ENCODE data around the gene SERPINH1. TPM values are rescaled to one million over a fixed set of nuclear protein-coding genes. Genes with fewer than 3 reads are reported as not detected.

The SERPINH1 gene
- total RNA-seq, 1 donor from 2014 or later: 24.1 TPM

DNA sequence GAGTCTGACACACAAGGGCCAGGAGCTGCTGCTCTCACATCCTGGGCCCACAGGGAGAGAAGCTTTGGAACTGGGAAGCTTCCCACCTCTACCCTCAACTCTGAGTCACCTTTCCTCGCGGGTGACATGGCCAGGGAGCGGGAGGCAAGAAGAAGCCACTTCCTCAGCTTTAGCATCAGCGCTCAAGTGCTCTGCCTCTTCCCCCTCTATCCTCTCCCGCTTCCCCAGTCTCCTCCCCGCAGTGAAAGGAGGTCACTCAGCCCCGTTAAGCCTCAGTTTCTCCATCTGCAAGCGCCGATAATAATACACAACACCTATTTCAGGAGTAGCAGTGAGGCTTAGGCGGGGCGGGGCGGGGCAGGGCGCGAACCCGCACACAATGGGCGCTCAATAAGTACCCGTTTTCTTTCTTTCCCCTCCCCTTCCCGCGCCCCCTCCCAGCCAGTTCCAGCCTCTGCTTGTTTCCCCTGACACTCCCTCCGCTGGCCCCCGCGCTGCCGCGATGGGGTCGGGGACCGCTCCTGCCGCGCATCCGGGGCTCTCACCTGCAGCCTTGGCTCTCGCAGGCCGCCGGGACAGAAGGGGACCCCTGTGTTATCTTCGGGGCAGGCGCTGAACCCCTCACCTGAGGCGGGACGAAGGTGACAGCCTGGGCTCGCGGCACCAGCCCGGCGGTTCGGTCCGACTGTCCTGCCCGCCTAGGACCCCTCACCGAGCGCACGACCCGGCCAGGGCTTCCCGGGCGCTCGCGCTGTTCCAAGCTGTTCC lies 37.2 kb upstream of the SERPINH1 start:
- no peak for DNase-seq (ENCODE audit: low spot score)

DNA sequence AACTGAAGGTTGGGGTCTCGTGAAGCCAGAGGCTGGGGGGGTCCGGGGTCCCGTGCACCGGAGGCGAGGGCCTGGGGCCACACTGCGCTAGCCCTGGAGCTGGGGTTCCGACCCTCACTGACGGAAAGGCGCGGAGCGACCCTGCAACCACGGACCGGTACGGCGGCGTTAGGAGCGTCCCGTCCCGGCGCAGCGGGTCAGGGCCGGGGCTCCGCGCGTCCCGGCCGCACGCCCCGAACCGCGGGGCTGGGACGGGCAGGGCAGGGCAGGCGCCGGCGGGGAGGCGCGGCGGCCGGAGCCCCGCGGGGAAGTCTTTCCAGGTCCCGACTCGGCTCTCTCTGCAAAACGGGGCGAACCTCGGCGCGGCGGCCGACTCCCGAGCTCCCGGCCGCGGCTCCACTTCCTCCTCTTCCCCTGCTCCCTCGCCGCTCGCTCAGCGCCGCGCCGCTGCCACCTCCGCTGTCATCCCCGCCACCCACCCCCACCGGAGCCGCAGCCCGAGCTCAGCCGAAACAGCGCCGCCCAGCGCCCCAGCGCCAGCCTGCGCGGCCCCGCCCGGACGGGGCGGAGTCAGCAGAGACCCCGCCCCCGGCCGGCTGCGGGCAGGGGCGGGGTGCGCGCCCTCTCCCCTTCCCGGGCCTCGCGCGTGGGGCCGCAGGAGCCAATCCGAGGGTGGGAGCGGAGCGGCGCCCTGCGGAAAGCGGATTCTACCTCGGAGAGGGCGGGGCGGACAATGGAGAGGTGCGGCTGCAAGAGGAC lies 36.4 kb upstream of the SERPINH1 start, which contains the start of gene GDPD5:
Gene GDPD5 (minus strand): TSS at position 509 of the 759 bp plus-strand sequence. CDS start 48,206 bp downstream, outside the sequence.
- intact Hi-C loops (cut with micrococcal nuclease): loop anchor here (1.0 to 2.0 kb wide), 4 partner anchors 33 to 126 kb away; partner anchors contain the start of genes RPS3 and SERPINH1

More for the DNA sequence above, 37.2 kb upstream of the SERPINH1 start:
- Mint-ChIP-seq H3K9me3 (no peaks in the 10 kb centered on the region), H3K4me1 (ENCODE audit: low read depth) (peaks cover 17% of the 10 kb centered on the region), H3K27me3 (ENCODE audit: insufficient read depth) (peaks cover 27% of the 10 kb centered on the region), H3K4me3 (peak overlapping the region; percentile 82), H3K27ac (no peak overlapping the region), H3K36me3 (ENCODE audit: low read depth) (no peaks in the 10 kb centered on the region)
- intact Hi-C loops (cut with micrococcal nuclease): loop anchor here (2.0 kb wide), 2 partner anchors 32 to 50 kb away; no protein-coding TSS in a partner anchor

DNA sequence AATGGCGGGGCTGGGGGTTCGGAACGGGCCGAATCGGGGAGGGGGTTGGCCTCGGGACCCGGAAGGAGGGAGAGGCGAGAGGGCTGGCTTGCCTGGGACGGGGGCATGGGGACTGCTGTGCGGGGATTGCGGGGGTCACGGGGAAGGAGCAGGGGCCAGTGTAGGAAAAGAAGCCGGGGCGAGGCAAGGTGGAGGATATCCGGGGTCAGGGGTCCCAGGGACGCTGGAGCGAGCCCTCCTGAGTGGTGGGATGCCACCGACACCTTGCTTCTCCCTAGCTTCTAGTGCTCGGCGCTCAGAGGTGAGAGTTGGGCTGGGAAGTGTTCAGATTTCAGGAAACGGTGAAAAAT lies 35.9 kb upstream of the SERPINH1 start:
- H3K4me3 Mint-ChIP-seq: peak overlapping the region; percentile 81
- H3K36me3 Mint-ChIP-seq (ENCODE audit: low read depth): no peaks in the 10 kb centered on the region
- peak overlapping the region; percentile 10 for H3K27ac Mint-ChIP-seq
- H3K4me1 Mint-ChIP-seq (ENCODE audit: low read depth): peaks cover 17% of the 10 kb centered on the region
- H3K27me3 Mint-ChIP-seq (ENCODE audit: insufficient read depth): peaks cover 27% of the 10 kb centered on the region
- DNase-seq (ENCODE audit: low spot score): no peak
- no peaks in the 10 kb centered on the region for H3K9me3 Mint-ChIP-seq
- intact Hi-C loops (cut with micrococcal nuclease): loop anchor here (1.0 kb wide), 2 partner anchors 36 to 127 kb away; partner anchors contain the start of genes RPS3 and SERPINH1

More for the DNA sequence above, 36.4 kb upstream of the SERPINH1 start, which contains the start of gene GDPD5:
- DNase-seq (ENCODE audit: low spot score): peak; percentile 88
- Mint-ChIP-seq H3K4me3 (peak within 1 kb of the TSS; percentile 82), H3K36me3 (ENCODE audit: low read depth) (no peaks in the 10 kb centered on the region), H3K27me3 (ENCODE audit: insufficient read depth) (peaks cover 27% of the 10 kb centered on the region), H3K4me1 (ENCODE audit: low read depth) (peaks cover 17% of the 10 kb centered on the region), H3K9me3 (no peaks in the 10 kb centered on the region), H3K27ac (peak within 1 kb of the TSS; percentile 10)

DNA sequence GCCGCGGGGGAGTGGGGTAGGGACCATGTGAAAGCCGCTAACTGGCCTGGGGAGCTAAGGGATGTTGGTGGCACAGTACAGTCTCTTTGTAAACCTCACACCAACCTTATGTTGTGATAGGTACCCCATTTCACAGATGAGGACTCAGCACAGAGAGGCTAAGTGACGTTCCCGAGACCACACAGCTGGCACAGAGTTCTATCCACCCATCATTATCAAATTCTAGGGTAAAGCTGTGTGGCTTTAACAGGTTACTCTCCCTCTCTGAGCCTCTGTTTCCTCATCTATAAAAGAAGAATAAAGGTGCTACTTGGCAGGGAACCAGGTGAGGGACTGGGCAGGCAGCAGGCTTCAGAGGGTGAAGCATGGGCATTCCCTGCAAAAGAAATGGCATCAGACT lies 34.9 kb upstream of the SERPINH1 start:
- Mint-ChIP-seq H3K27me3 (ENCODE audit: insufficient read depth) (peaks cover 27% of the 10 kb centered on the region), H3K4me3 (peak overlapping the region; percentile 81), H3K36me3 (ENCODE audit: low read depth) (no peaks in the 10 kb centered on the region), H3K4me1 (ENCODE audit: low read depth) (peaks cover 26% of the 10 kb centered on the region), H3K9me3 (no peaks in the 10 kb centered on the region), H3K27ac (no peak overlapping the region)
- intact Hi-C loops (cut with micrococcal nuclease): no loop called here
- DNase-seq (ENCODE audit: low spot score): no peak

DNA sequence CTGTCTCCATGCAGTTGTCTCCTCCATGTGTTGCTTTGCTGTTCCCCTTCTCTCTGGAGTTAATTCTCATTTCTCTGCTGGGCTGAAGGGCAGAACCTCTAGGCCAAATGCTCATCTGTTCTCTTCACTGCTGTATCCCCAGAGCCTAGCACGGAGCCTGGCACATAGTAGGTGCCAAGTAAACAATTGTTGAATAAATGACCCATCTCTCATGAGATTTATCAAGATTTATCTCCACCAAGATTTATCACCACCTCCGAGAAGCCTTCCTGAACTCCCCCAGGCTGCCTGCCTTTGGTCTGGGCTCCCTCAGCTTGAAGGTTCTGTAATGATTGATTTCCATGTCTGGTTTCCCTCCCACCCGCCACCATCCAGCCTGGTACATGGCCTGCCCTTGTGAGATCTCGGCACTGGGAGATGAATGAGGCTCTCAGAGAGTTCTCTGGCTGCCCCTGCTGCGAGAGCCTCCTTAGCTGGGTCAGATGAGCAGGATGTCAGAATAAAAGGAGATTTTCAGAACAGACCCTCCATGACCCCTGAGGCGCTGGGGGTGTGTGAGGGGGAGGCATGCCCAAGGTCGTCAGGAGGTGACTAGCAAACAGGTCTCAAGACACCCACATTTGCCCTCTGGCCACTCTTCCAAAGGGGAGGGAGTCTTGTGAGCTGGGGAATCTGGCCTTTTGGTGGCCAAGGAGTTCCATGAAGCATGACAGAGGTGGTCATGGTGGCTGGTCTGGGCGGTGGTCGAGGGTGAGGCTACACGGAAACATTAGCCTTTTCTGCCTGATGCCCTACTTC lies 33.9 kb upstream of the SERPINH1 start:
- no peaks in the 10 kb centered on the region for H3K9me3 Mint-ChIP-seq
- H3K4me1 Mint-ChIP-seq (ENCODE audit: low read depth): peaks cover 30% of the 10 kb centered on the region
- H3K4me3 Mint-ChIP-seq: peak overlapping the region; percentile 64
- peaks cover 27% of the 10 kb centered on the region for H3K27me3 Mint-ChIP-seq (ENCODE audit: insufficient read depth)
- no peak for DNase-seq (ENCODE audit: low spot score)
- no peaks in the 10 kb centered on the region for H3K36me3 Mint-ChIP-seq (ENCODE audit: low read depth)
- intact Hi-C loops (cut with micrococcal nuclease): no loop called here
- no peak overlapping the region for H3K27ac Mint-ChIP-seq

DNA sequence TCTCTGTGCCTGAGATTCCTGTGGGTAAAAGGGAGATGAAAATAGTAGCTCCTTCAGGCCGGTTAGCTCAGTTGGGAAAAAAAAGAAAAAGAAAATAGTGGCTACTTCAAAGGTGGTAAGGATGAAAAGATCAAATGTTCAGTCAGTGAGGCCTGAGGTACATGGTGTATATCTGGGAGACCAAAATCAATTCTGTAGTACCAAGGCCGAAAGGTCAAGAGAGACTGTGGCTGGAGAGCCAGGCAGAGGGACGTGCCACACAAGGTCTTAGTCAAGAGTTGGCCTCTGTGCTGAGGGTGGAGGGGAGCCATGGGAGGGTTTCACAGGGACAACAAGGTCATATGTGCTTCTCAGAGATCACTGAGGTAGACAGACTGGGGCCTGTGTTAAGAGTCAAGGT lies 31.5 kb upstream of the SERPINH1 start:
- no peak for DNase-seq (ENCODE audit: low spot score)
- H3K9me3 Mint-ChIP-seq: no peaks in the 10 kb centered on the region
- H3K36me3 Mint-ChIP-seq (ENCODE audit: low read depth): no peaks in the 10 kb centered on the region
- intact Hi-C loops (cut with micrococcal nuclease): loop anchor here (5.0 to 10.0 kb wide), 2 partner anchors 248 to 386 kb away; no protein-coding TSS in a partner anchor
- H3K27ac Mint-ChIP-seq: peak overlapping the region; percentile 37
- H3K4me1 Mint-ChIP-seq (ENCODE audit: low read depth): peaks cover 21% of the 10 kb centered on the region
- peaks cover 20% of the 10 kb centered on the region for H3K27me3 Mint-ChIP-seq (ENCODE audit: insufficient read depth)
- H3K4me3 Mint-ChIP-seq: no peak overlapping the region

DNA sequence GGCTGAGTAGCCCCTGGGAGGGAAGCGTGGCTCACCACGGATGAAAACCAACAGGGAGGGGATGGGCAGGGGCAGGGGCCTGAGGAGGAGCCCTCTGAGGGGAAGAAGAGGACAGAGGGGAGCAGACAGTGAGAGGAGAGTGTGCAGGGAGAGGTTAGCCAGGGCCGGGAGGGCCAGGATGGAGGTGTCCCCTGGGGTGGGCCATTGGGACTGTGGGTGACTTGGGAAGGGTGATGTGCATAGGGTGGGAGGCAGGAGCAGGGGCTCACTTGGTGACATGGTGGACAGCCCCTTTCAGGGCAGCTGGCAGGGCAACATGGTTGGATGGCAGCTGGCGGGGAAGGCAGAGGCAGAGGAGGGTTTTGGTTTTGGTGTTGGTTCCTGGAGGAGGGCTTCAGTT lies 30.7 kb upstream of the SERPINH1 start:
- no peak for DNase-seq (ENCODE audit: low spot score)
- no peak overlapping the region for H3K27ac Mint-ChIP-seq
- no peak overlapping the region for H3K4me3 Mint-ChIP-seq

DNA sequence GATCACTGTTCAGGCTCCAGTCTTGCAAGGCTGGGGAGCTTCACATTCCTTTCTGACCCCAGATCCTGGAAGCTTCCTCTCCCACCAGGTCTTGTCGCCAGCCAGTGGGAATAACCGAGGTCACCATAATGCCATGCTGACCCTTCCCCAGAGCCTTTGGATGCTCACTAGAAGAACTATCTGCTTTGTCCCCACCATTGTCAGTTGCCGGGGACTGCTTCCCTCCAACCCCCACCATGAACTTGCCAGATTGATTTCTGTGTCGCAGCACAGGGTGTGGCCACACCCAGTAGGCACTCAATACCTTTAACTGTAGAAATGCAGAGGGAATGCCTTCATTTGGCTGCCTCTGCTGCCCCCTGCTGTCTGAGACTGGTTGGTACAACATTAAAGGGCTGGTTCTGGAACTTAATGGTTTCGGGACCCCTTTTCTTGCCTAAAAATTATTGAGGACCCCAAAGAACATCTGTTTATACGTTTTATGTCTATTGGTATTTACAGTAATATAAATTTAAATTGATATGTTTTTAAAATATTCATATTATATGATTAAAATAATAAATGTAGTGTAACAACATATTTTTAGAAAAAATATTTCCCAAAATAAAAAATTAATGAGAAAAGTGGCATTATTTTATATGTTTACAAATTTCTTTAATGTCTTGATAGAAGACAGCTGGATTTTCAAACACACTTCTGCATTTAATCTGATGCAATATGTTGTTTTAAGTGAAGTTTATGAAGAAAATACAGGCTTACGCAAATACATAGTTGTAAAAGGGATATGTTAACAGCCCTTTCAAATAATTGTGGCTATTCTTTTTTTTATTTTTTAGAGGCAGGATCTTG lies 29.6 kb upstream of the SERPINH1 start:
- peak; percentile 74 for DNase-seq (ENCODE audit: low spot score)
- Mint-ChIP-seq H3K9me3 (no peaks in the 10 kb centered on the region), H3K4me1 (ENCODE audit: low read depth) (peaks cover 35% of the 10 kb centered on the region), H3K27ac (no peak overlapping the region), H3K4me3 (peak overlapping the region; percentile 1), H3K27me3 (ENCODE audit: insufficient read depth) (peaks cover 12% of the 10 kb centered on the region), H3K36me3 (ENCODE audit: low read depth) (no peaks in the 10 kb centered on the region)
- intact Hi-C loops (cut with micrococcal nuclease): loop anchor here (1.0 to 10.0 kb wide), 4 partner anchors 87 to 388 kb away; no protein-coding TSS in a partner anchor

More for the DNA sequence above, 30.7 kb upstream of the SERPINH1 start:
- intact Hi-C loops (cut with micrococcal nuclease): loop anchor here (5.0 to 10.0 kb wide), 2 partner anchors 249 to 387 kb away; no protein-coding TSS in a partner anchor
- Mint-ChIP-seq H3K27me3 (ENCODE audit: insufficient read depth) (peaks cover 17% of the 10 kb centered on the region), H3K4me1 (ENCODE audit: low read depth) (peaks cover 24% of the 10 kb centered on the region), H3K36me3 (ENCODE audit: low read depth) (no peaks in the 10 kb centered on the region), H3K9me3 (no peaks in the 10 kb centered on the region)

DNA sequence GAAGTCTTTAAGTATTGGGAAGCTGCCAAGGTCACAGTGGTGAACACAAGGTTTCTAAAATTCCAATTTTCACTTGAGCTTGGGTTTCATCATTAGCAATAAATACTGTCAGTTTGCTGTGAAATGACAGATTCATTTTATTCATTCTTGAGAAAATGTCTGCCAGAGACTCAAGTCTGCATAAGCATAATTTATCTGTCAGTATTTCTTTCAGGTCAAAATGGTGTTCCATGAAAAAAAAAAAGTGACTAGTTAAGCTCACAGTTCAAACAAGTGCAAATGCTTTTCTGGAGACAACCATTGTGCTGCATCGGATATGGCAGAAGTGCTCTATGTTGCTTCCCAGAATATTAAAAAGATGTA lies 28.2 kb upstream of the SERPINH1 start:
- Mint-ChIP-seq H3K27ac (no peak overlapping the region), H3K4me1 (ENCODE audit: low read depth) (peaks cover 47% of the 10 kb centered on the region), H3K9me3 (no peaks in the 10 kb centered on the region), H3K27me3 (ENCODE audit: insufficient read depth) (peaks cover 5% of the 10 kb centered on the region), H3K36me3 (ENCODE audit: low read depth) (no peaks in the 10 kb centered on the region), H3K4me3 (no peak overlapping the region)
- intact Hi-C loops (cut with micrococcal nuclease): loop anchor here (5.0 to 10.0 kb wide), 2 partner anchors 252 to 389 kb away; no protein-coding TSS in a partner anchor
- no peak for DNase-seq (ENCODE audit: low spot score)

DNA sequence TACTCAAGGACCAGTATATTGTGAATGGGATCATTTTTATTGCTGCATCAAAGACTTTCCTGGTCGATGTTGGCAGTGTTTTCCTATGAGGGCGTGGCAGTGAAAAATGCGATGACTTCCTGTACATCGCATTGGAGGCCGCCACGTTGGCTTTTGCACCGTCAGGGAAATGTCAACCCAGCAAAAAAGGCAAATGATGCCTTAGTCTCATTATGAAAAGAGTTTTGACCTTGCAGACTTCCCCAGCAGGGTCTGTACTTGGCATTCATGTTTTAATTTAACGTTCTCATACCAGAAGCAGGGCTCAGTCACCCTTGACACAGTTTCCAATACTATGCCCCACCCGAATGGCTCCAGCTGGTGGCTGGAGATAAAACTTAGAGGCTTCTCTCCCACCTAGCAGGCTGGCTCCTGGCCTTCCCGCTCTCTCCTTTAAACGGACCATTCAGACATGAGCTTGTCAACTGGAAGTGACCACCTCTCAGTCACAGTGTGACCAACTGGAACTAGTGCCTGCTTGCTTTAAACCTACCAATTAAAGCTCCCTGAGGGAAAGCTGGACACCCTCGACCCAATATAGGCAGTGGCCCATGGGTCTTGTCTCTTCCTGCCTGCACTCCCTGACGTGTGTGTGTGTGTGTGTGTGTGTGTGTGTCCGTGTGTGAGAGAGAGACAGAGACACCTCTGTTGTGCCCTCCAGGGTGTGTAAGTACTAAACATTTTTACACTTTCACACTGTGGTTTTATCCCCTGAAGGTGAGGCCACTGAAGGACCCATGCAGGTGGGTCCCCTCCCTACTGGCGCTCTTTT lies 27.6 kb upstream of the SERPINH1 start:
- H3K9me3 Mint-ChIP-seq: no peaks in the 10 kb centered on the region
- no peak for DNase-seq (ENCODE audit: low spot score)
- H3K36me3 Mint-ChIP-seq (ENCODE audit: low read depth): no peaks in the 10 kb centered on the region
- intact Hi-C loops (cut with micrococcal nuclease): loop anchor here (5.0 to 10.0 kb wide), 3 partner anchors 133 to 390 kb away; partner anchors contain the start of gene MAP6
- H3K27ac Mint-ChIP-seq: no peak overlapping the region
- H3K4me1 Mint-ChIP-seq (ENCODE audit: low read depth): peaks cover 47% of the 10 kb centered on the region
- peaks cover under 1% of the 10 kb centered on the region for H3K27me3 Mint-ChIP-seq (ENCODE audit: insufficient read depth)
- H3K4me3 Mint-ChIP-seq: no peak overlapping the region

DNA sequence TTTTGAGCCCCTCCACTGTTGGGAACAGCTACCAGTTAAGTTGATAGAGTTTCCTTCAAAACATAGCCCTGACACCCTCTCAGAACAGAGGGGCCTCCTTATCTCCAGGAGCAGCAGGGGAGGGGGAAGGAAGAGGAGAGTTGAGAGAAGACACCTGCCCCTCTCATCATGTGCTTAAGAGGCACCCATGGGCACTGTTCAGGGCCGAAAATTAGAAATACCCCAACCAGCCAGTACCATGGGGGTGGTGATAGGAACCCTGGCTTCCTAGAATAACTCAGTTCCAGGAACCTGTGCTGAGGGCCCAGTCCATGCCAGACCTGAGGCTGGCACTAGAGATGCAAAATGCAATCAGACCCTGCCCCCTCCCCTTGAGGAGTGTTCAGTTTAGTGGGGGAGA lies 27.0 kb upstream of the SERPINH1 start:
- no peaks in the 10 kb centered on the region for H3K36me3 Mint-ChIP-seq (ENCODE audit: low read depth)
- H3K4me1 Mint-ChIP-seq (ENCODE audit: low read depth): peaks cover 47% of the 10 kb centered on the region
- H3K27ac Mint-ChIP-seq: no peak overlapping the region

More for the DNA sequence above, 27.0 kb upstream of the SERPINH1 start:
- H3K27me3 Mint-ChIP-seq (ENCODE audit: insufficient read depth): no peaks in the 10 kb centered on the region
- no peak overlapping the region for H3K4me3 Mint-ChIP-seq
- intact Hi-C loops (cut with micrococcal nuclease): loop anchor here (5.0 to 10.0 kb wide), 2 partner anchors 132 to 390 kb away; partner anchors contain the start of gene MAP6
- H3K9me3 Mint-ChIP-seq: no peaks in the 10 kb centered on the region
- DNase-seq (ENCODE audit: low spot score): no peak

Measured in activated T-helper 1 cell treated with anti-CD3 and anti-CD28 coated beads, Interleukin-12 subunit alpha, Interleukin-12 subunit beta, Interleukin-2, Interleukin-4 antibody, amounts not matched to agents 30 ng/mL and 10 ng/mL and 1 ng/mL, durations not matched to agents 14 hours and 24 hours and 36 hours (primary cell).